A673 (cell line): ENCODE results near the gene TEKT2.

ENCODE experiments used
- CTCF ChIP-seq: fragments of 300-800, 200-600 bp; sonication (generic); conservative IDR thresholded peaks from 2 replicates; pipeline ENCODE4 v1.5.1; 2017; ENCODE audit warnings: low read depth, mild to moderate bottlenecking, antibody characterized with exemption, low read length, moderate library complexity, mixed read lengths
- EZH2 ChIP-seq: fragments of 200-600 bp; sonication (generic); IDR thresholded peaks from 2 replicates; pipeline ENCODE4 v1.6.1; 2017; ENCODE audit warnings: borderline replicate concordance, low read depth, mild to moderate bottlenecking, mixed read lengths, antibody characterized with exemption, low read length; ENCODE audit not compliant: poor library complexity, severe bottlenecking

DNA sequence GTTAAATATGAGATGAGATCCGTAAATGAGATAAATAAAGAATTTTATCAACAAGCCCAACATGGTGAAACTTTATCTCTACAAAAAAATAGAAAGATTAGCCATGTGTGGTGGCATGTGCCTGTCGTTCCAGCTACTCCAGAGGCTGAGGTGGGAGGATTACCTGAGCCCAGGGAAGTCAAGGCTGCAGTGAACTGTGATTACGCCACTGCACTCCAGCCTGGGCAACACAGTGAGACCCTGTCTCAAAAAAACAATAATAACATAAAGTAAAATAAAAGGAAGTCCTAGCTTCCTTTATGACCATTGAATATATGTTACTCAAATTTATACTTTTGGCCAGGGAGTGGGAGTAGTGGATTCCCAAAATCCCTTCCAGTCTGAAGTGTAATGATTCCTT is 48.7 kb upstream of the TEKT2 start:
- TF ChIP-seq CTCF (no peak), EZH2 (no peak)
